Activated CD8-positive, alpha-beta T cell treated with anti-CD3 and anti-CD28 coated beads, Interleukin-2, amount 10 ng/mL, durations not matched to agents 7 days and 5 days (primary cell): ENCODE measurements around the gene DOCK3. TPM values are rescaled to one million over a fixed set of nuclear protein-coding genes. Genes with fewer than 3 reads are reported as not detected.

Source experiments
- ATAC-seq: fragments of 150-1000 bp; cut with Tn5 transposase; one replicate; pipeline ENCODE4 v1.10.0; 2021; ENCODE audit warnings: moderate library complexity
- CTCF ChIA-PET: fragments of 350-600 bp; sonication (Branson Sonifier 250); formaldehyde crosslinking; loops from one replicate; lab custom pipeline; 2021; ENCODE audit warnings: antibody characterized with exemption; lab: Charles Lee
- POLR2A ChIA-PET: fragments of 350-600 bp; sonication (Branson Sonifier 250); formaldehyde crosslinking; loops from one replicate; lab custom pipeline; 2021; ENCODE audit warnings: antibody characterized with exemption; lab: Charles Lee
- DNase-seq: peaks from one replicate; pipeline ENCODE4 v3.0.0-alpha.2; 2020
- H3K27ac Mint-ChIP-seq: one replicate; pipeline ENCODE4 v1.8.0; 2021; ENCODE audit warnings: mild to moderate bottlenecking, mixed read lengths
- H3K27me3 Mint-ChIP-seq: one replicate; pipeline ENCODE4 v1.8.0; 2021; ENCODE audit warnings: low read depth, mixed read lengths
- H3K36me3 Mint-ChIP-seq: one replicate; pipeline ENCODE4 v1.8.0; 2021; ENCODE audit warnings: low read depth, mixed read lengths
- H3K4me1 Mint-ChIP-seq: one replicate; pipeline ENCODE4 v1.8.0; 2021; ENCODE audit warnings: low read depth, mixed read lengths
- H3K4me3 Mint-ChIP-seq: one replicate; pipeline ENCODE4 v1.8.0; 2021; ENCODE audit warnings: mild to moderate bottlenecking, mixed read lengths
- H3K9me3 Mint-ChIP-seq: one replicate; pipeline ENCODE4 v1.8.0; 2022; ENCODE audit warnings: mixed read lengths; ENCODE audit not compliant: insufficient read depth
- total RNA-seq, 2 experiments: library from RNA; stranded (reverse); gene quantifications; one replicate each; pipeline ENCODE4 v1.2.3, GENCODE V29; 2021

Gene DOCK3
- total RNA-seq, 2 experiments from 2014 or later = 3.2 to 3.4 TPM

DNA sequence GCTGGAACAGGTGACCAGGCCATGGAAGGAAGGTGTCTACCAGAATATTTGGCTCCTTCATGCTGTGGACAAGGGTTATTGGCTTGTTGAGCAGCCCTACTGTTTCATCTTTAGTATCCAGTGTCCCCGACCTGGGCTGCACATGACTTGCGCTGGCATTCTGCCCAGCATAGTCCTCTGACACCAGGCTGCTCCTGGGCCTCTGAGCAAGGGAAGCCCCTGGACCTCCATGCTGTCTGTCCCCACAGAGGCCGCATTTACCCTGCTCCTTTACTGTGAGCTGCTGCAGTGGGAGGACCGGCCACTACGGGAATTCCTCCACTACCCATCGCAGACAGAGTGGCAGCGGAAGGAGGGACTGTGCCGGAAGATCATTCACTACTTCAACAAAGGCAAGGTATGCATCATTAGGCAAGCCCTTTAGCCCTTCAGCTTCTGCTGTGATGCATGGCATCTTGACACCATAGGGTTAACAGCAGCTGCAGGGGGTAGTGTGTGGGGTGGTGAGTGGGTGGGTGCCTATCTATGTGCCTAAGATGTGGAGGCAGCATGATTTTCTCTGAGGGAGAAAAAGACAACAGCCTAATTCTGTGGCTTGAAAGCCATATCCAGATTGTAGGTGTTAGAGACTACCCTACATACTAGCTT is 666.4 kb downstream of the DOCK3 start:
- ChIA-PET CTCF (no interaction called here), POLR2A (no interaction called here)
- H3K27ac Mint-ChIP-seq = no peak overlapping the region
- DNase-seq (no peak), ATAC-seq (no peak)
- H3K27me3 Mint-ChIP-seq = no peaks in the 10 kb centered on the region
- H3K36me3 Mint-ChIP-seq = no peaks in the 10 kb centered on the region
- H3K4me3 Mint-ChIP-seq = no peak overlapping the region
- no peaks in the 10 kb centered on the region for H3K9me3 Mint-ChIP-seq
- H3K4me1 Mint-ChIP-seq = no peaks in the 10 kb centered on the region

DNA sequence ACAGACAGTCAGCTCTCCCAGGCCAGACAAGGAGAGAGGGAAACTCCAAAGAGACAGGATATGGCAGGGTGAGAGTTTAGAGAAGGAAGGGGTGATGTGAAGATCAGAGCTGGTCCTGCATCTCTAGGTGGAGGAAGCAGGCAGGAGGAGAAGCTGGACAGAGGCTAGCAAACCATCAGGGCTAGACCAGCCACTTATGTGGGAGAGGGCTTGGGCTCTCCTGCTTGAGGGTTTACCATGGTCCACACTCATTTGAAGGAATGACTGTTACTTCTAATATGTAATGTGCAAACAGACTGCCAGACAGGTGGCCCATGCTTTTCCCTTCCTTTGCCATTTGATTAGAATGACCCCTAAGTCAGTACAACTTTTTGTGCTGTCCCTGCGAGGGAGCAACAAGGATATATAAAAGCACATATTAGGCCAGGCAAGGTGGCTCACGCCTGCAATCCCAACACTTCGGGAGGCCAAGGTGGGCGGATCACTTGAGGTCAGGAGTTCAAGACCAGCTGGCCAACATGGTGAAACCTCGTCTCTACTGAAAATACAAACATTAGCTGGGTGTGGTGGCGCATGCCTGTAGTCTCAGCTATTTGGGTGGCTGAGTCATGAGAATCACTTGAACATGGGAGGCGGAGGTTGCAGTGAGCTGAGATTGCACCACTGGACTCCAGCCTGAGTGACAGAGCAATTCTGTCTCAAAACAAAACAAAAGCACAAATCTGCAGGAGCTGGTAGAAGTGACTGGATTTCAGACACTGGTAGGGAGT is 669.4 kb downstream of the DOCK3 start:
- H3K4me1 Mint-ChIP-seq = no peaks in the 10 kb centered on the region
- ATAC-seq = no peak
- H3K9me3 Mint-ChIP-seq = no peaks in the 10 kb centered on the region
- no peaks in the 10 kb centered on the region for H3K27me3 Mint-ChIP-seq
- DNase-seq = no peak
- ChIA-PET CTCF (interaction anchor here (0.7 kb wide), 1 partner anchor 33 kb away, joined by 3 read pairs; no protein-coding TSS in a partner anchor), POLR2A (no interaction called here)
- no peak overlapping the region for H3K27ac Mint-ChIP-seq
- H3K4me3 Mint-ChIP-seq = no peak overlapping the region
- H3K36me3 Mint-ChIP-seq = no peaks in the 10 kb centered on the region

DNA sequence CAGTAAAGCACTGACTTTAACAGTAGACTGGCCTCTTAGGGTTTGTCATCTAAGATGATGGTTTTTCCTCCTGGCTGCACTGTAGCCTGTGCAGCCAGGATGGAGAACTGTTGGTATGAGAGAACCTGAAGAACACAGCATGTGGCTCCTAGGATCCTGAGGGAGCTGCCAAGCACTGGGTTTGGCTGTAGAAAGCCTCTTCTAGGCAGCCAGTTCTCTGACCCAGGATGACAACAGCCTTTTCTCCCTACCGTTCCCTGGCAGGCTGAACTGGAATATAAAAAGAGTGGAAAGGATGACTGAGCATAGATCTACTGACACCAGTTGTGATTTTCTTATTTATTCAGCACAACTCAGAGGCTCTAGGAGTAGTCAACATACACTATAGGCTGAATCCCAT is 676.0 kb downstream of the DOCK3 start:
- no peaks in the 10 kb centered on the region for H3K4me1 Mint-ChIP-seq
- ChIA-PET POLR2A (no interaction called here), CTCF (no interaction called here)
- no peaks in the 10 kb centered on the region for H3K27me3 Mint-ChIP-seq
- ATAC-seq (no peak), DNase-seq (no peak)
- no peak overlapping the region for H3K27ac Mint-ChIP-seq
- H3K4me3 Mint-ChIP-seq = no peak overlapping the region
- no peaks in the 10 kb centered on the region for H3K9me3 Mint-ChIP-seq
- no peaks in the 10 kb centered on the region for H3K36me3 Mint-ChIP-seq

DNA sequence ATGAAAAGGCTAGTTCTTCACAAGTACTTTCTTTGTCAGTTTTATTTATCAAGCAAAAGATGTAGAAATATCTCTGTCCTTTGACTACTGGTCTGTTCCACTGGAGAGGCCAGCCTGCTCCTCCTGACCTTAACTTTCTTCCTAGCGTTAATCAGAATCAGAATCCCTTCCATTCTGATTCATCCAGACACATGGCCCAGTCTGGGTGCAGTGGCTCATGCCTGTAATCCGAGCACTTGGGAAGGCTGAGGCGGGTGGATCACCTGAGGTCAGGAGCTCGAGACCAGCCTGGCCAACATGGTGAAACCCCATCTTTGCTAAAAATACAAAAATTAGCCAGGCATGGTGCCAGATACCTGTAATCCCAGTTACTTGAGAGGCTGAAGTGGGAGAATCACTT is 678.4 kb downstream of the DOCK3 start:
- Mint-ChIP-seq H3K27ac (no peak overlapping the region), H3K9me3 (no peaks in the 10 kb centered on the region), H3K36me3 (no peaks in the 10 kb centered on the region), H3K4me1 (no peaks in the 10 kb centered on the region), H3K4me3 (no peak overlapping the region), H3K27me3 (no peaks in the 10 kb centered on the region)
- no peak for ATAC-seq
- ChIA-PET CTCF (no interaction called here), POLR2A (no interaction called here)
- DNase-seq = no peak

DNA sequence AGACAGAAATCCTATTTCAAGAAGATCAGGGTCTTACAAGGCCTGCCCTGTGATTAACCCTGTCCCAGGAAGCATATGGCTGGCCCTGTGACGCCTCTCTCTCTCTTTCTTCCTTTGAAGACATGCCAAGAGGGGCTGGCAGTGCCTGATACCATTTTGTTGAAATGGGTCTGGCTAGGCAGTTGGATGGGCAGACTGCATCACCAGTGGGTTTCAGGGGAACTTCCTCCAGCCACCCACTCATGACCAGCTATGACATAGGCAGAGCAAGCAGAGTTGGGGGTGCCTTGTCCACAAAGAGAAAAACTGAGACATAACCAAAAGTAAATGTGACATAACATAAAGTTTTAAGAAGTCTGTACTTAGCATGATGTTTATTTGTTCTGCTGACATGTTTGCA is 679.0 kb downstream of the DOCK3 start:
- no peak for ATAC-seq

DNA sequence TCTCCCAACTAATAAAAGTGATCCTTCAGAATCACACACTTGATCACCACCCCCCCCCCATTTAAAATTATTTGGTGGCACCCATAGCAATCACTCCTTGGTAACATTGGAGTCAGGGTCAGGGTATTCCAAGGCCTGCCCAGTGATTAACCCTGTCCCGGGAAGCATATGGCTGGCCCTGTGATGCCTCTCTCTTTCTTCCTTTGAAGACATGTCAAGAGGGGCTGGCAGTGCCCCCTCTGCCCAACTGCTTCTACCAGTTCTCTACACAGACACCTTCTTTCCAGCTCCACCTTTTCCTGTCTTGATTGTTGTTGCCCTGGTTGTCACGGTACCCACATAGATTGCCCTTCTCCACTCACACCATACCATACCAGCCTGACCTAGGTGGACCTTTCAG is 679.4 kb downstream of the DOCK3 start:
- DNase-seq (no peak), ATAC-seq (no peak)
- H3K9me3 Mint-ChIP-seq = no peaks in the 10 kb centered on the region
- no peaks in the 10 kb centered on the region for H3K27me3 Mint-ChIP-seq
- no peaks in the 10 kb centered on the region for H3K4me1 Mint-ChIP-seq
- ChIA-PET POLR2A (no interaction called here), CTCF (no interaction called here)
- no peaks in the 10 kb centered on the region for H3K36me3 Mint-ChIP-seq
- H3K27ac Mint-ChIP-seq = no peak overlapping the region
- no peak overlapping the region for H3K4me3 Mint-ChIP-seq

More for the DNA sequence above, 679.0 kb downstream of the DOCK3 start:
- POLR2A ChIA-PET = no interaction called here
- CTCF ChIA-PET = no interaction called here
- Mint-ChIP-seq H3K9me3 (no peaks in the 10 kb centered on the region), H3K27ac (no peak overlapping the region), H3K4me3 (no peak overlapping the region), H3K27me3 (no peaks in the 10 kb centered on the region), H3K4me1 (no peaks in the 10 kb centered on the region), H3K36me3 (no peaks in the 10 kb centered on the region)
- no peak for DNase-seq

DNA sequence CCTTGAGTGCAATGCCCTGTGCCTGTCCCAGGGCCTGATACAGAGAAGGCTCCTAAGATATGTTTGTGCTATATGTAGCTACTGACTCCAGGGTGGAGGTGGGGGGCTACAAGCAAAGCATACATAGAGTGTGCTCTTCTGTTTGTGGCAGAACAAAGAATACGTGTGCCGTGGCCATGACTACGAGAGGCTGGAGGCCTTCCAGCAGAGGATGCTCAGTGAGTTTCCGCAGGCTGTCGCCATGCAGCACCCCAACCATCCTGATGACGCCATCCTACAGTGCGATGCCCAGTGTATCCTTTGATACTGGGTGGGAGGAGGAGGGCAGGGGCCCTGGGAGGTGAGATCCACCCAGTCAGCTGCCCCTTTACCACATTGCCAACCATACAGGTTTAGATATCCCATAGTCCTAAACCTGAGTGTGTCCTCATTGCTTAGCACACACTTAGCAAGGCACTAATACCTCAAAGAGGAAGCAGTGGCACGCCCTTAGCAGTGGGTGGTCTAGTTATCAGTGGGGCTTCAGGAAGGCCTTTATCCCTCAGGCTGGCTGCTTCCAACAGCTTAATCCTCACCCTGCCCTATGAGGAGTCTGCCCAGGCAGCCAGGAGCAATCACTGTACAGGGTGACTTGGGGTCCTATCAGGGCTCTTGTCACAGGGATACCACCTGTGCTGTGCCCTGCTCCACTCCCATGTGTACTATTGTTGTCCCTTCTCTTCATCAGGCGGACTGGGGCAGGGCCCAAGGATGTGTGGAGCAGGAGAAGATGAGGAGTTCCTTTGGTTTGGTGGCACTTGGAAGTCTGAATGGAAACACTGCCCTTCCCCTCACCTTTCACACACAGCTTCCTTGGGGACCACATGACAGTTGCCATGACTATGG is 680.2 kb downstream of the DOCK3 start:
- Mint-ChIP-seq H3K4me1 (no peaks in the 10 kb centered on the region), H3K9me3 (no peaks in the 10 kb centered on the region), H3K36me3 (no peaks in the 10 kb centered on the region), H3K27ac (no peak overlapping the region), H3K4me3 (no peak overlapping the region), H3K27me3 (no peaks in the 10 kb centered on the region)
- DNase-seq (no peak), ATAC-seq (no peak)
- ChIA-PET POLR2A (no interaction called here), CTCF (no interaction called here)

DNA sequence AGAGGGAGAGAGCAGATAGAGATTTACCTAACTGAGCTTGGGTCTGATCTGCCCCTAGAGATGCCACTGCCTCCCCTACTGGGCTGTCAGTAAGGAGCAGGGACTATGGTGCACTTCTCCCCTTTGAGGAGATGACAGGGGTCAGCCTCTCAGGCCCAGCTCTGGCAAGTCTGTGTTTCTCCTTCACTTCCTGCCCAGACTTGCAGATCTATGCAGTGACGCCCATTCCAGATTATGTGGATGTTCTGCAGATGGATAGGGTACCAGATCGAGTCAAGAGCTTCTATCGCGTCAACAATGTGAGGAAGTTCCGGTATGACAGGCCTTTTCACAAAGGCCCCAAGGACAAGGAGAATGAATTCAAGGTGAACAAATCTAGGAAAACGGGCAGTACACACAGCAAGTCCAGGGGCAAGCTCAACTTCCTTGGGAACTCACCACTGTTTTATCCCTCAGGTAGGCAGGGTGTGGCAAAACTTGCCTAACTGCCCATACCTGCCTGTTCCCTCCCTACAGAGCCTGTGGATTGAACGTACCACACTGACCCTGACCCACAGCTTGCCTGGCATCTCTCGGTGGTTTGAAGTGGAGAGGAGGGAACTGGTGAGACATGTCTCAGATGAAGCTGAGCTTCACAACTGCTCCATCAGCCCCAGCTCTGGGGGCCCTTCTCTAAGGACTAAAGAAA is 681.3 kb downstream of the DOCK3 start:
- Mint-ChIP-seq H3K27me3 (no peaks in the 10 kb centered on the region), H3K4me3 (no peak overlapping the region), H3K36me3 (no peaks in the 10 kb centered on the region), H3K4me1 (no peaks in the 10 kb centered on the region), H3K9me3 (no peaks in the 10 kb centered on the region), H3K27ac (no peak overlapping the region)
- ATAC-seq = no peak
- CTCF ChIA-PET = no interaction called here
- DNase-seq = no peak
- POLR2A ChIA-PET = no interaction called here

DNA sequence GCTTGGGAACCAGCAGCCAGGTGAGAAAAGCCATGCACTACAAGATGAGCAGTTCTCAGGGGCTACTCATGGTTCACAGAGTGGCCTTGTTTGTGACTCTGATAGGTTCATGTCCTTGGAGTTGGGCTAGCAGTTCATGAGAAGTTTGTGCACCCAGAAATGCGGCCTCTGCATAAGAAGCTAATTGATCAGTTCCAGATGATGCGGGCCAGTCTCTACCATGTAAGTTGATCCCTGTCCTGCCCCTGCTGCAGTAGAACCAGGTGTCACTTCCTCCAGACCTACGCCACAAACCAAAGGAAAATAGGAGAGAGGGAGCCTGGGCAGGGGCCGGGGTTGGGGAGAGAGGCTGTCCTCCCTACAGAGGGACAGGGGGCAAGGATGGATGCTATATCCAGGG is 683.1 kb downstream of the DOCK3 start:
- Mint-ChIP-seq H3K4me1 (no peaks in the 10 kb centered on the region), H3K9me3 (no peaks in the 10 kb centered on the region), H3K4me3 (no peak overlapping the region), H3K27ac (no peak overlapping the region), H3K36me3 (no peaks in the 10 kb centered on the region), H3K27me3 (no peaks in the 10 kb centered on the region)
- POLR2A ChIA-PET = no interaction called here
- DNase-seq (no peak), ATAC-seq (no peak)
- CTCF ChIA-PET = no interaction called here

DNA sequence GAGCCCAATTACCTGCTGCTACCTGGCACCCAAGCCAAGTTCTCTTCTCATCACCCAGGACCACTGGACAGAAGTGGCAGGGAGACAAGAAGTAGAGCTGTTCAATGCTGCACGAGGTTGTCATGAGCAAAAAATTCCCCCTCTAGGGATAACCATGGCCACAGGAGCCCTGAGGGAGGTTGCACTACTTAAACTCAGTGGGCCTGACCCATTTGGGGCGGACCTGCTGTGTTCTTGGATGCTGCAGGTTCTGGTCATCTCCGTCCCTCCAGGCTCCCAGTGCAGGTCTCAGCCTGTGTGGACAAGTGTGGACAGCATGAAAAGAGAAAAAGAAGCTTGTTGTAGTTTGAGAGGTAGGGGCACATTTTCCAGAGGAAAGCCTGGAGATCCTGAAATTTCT is 684.3 kb downstream of the DOCK3 start:
- POLR2A ChIA-PET = no interaction called here
- DNase-seq (no peak), ATAC-seq (no peak)
- no peaks in the 10 kb centered on the region for H3K36me3 Mint-ChIP-seq
- H3K27me3 Mint-ChIP-seq = no peaks in the 10 kb centered on the region
- H3K4me3 Mint-ChIP-seq = no peak overlapping the region
- no peaks in the 10 kb centered on the region for H3K9me3 Mint-ChIP-seq
- H3K4me1 Mint-ChIP-seq = no peaks in the 10 kb centered on the region
- no peak overlapping the region for H3K27ac Mint-ChIP-seq
- CTCF ChIA-PET = interaction anchor here (0.5 to 0.9 kb wide), 2 partner anchors 13 to 124 kb away, joined by 3 to 4 read pairs; no protein-coding TSS in a partner anchor

DNA sequence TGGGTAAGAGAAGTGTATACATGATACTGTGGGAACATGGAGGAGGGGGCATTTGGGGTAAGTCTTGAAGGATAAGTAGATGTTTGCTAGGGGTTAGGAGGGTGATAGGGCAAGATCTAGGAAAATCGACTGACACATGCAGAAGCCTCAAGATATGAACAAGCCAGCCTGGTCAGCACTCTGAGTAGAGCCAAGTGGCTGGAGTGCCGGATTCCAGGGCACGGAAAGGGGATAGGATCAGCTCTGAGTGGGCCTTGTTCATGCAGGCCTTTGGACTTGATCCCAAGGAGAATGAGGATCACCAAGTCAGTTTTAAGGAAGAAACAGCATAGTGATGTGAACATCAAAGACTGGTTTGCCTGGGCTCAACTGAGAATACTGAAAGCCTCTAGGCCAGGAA is 686.1 kb downstream of the DOCK3 start:
- Mint-ChIP-seq H3K9me3 (no peaks in the 10 kb centered on the region), H3K4me1 (no peaks in the 10 kb centered on the region), H3K4me3 (no peak overlapping the region), H3K36me3 (no peaks in the 10 kb centered on the region), H3K27ac (no peak overlapping the region), H3K27me3 (no peaks in the 10 kb centered on the region)
- no peak for ATAC-seq
- DNase-seq = no peak
- ChIA-PET CTCF (no interaction called here), POLR2A (no interaction called here)
